Measurements from ENCODE around the gene SPON1.

GRCh38 chr11:13970986-13971385 is 8.5 kb downstream of the SPON1 start:
- TF ChIP-seq, protein P1, sequence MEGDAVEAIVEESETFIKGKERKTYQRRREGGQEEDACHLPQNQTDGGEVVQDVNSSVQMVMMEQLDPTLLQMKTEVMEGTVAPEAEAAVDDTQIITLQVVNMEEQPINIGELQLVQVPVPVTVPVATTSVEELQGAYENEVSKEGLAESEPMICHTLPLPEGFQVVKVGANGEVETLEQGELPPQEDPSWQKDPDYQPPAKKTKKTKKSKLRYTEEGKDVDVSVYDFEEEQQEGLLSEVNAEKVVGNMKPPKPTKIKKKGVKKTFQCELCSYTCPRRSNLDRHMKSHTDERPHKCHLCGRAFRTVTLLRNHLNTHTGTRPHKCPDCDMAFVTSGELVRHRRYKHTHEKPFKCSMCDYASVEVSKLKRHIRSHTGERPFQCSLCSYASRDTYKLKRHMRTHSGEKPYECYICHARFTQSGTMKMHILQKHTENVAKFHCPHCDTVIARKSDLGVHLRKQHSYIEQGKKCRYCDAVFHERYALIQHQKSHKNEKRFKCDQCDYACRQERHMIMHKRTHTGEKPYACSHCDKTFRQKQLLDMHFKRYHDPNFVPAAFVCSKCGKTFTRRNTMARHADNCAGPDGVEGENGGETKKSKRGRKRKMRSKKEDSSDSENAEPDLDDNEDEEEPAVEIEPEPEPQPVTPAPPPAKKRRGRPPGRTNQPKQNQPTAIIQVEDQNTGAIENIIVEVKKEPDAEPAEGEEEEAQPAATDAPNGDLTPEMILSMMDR (conservative IDR thresholded peaks at IDR 0.05; ENCODE audit: low read length) = peak; percentile 76
- no peak for TF ChIP-seq EZH2phosphoT487 (IDR thresholded peaks at IDR 0.05; ENCODE audit: borderline replicate concordance)

All from Loucy (cell line).